ENCODE data around the gene LHX1. TPM values are rescaled to one million over a fixed set of nuclear protein-coding genes. Genes with fewer than 3 reads are reported as not detected.

Gene LHX1
- total RNA-seq, 1 donor, result not detected

GRCh38 chr17:36918211-36918691, 19.0 kb upstream of the LHX1 start:
- H3K27ac ChIP-seq (ENCODE audit: low read depth, low read length), result no peak overlapping the region
- no peak for DNase-seq (ENCODE audit: insufficient read length, low spot score, missing footprints)
- no peak for TF ChIP-seq CTCF (IDR thresholded peaks at IDR 0.05; ENCODE audit: extremely low read depth, low read depth, low read length)
- H3K4me2 ChIP-seq (ENCODE audit: insufficient read depth, low read length), result no peak overlapping the region
- H3K9me3 ChIP-seq (ENCODE audit: low read depth, low read length), result no peaks in the 10 kb centered on the region
- H3K27me3 ChIP-seq (ENCODE audit: insufficient read depth, low read length), result peaks cover 3% of the 10 kb centered on the region
- H3K4me3 ChIP-seq (ENCODE audit: insufficient read depth, low read length), result no peak overlapping the region
- peak overlapping the region; percentile 73 for H2AFZ ChIP-seq (ENCODE audit: low read length)
- no peaks in the 10 kb centered on the region for H3K36me3 ChIP-seq (ENCODE audit: insufficient read depth, low read length)
- H4K20me1 ChIP-seq (ENCODE audit: insufficient read depth, low read length), result no peaks in the 10 kb centered on the region
- H3K4me1 ChIP-seq (ENCODE audit: insufficient read depth, low read length), result peaks cover 8% of the 10 kb centered on the region
- H3K79me2 ChIP-seq (ENCODE audit: insufficient read depth, low read length), result no peaks in the 10 kb centered on the region

- Histone ChIP-seq H3K4me2 (ENCODE audit: insufficient read depth, low read length) (no peak overlapping the region), H4K20me1 (ENCODE audit: insufficient read depth, low read length) (no peaks in the 10 kb centered on the region), H3K4me1 (ENCODE audit: insufficient read depth, low read length) (peaks cover 8% of the 10 kb centered on the region), H3K9me3 (ENCODE audit: low read depth, low read length) (no peaks in the 10 kb centered on the region), H3K79me2 (ENCODE audit: insufficient read depth, low read length) (no peaks in the 10 kb centered on the region), H3K36me3 (ENCODE audit: insufficient read depth, low read length) (no peaks in the 10 kb centered on the region), H3K27ac (ENCODE audit: low read depth, low read length) (no peak overlapping the region), H2AFZ (ENCODE audit: low read length) (no peak overlapping the region), H3K27me3 (ENCODE audit: insufficient read depth, low read length) (peaks cover 4% of the 10 kb centered on the region), H3K4me3 (ENCODE audit: insufficient read depth, low read length) (no peak overlapping the region)
- TF ChIP-seq CTCF (IDR thresholded peaks at IDR 0.05; ENCODE audit: extremely low read depth, low read depth, low read length), result no peak
- DNase-seq (ENCODE audit: insufficient read length, low spot score, missing footprints), result no peak
Measured at GRCh38 chr17:36919407-36919968, 17.8 kb upstream of the LHX1 start.

- Histone ChIP-seq H3K4me3 (ENCODE audit: insufficient read depth, low read length) (no peak overlapping the region), H3K9me3 (ENCODE audit: low read depth, low read length) (no peaks in the 10 kb centered on the region), H3K4me2 (ENCODE audit: insufficient read depth, low read length) (no peak overlapping the region), H3K4me1 (ENCODE audit: insufficient read depth, low read length) (peaks cover 8% of the 10 kb centered on the region), H3K27me3 (ENCODE audit: insufficient read depth, low read length) (peaks cover 5% of the 10 kb centered on the region), H3K36me3 (ENCODE audit: insufficient read depth, low read length) (no peaks in the 10 kb centered on the region), H4K20me1 (ENCODE audit: insufficient read depth, low read length) (no peaks in the 10 kb centered on the region), H3K27ac (ENCODE audit: low read depth, low read length) (no peak overlapping the region), H3K79me2 (ENCODE audit: insufficient read depth, low read length) (no peaks in the 10 kb centered on the region), H2AFZ (ENCODE audit: low read length) (peak overlapping the region; percentile 15)
- TF ChIP-seq CTCF (IDR thresholded peaks at IDR 0.05; ENCODE audit: extremely low read depth, low read depth, low read length), result no peak
- peak; percentile 66 for DNase-seq (ENCODE audit: insufficient read length, low spot score, missing footprints)
Measured at GRCh38 chr17:36920032-36921005, 17.0 kb upstream of the LHX1 start.

All from osteoblast (primary cell).